Measurements from ENCODE around the gene TAS2R4.
A peak's percentile ranks its signal among the peaks of the same experiment; 100 is the strongest.

Gene TAS2R4, protein sequence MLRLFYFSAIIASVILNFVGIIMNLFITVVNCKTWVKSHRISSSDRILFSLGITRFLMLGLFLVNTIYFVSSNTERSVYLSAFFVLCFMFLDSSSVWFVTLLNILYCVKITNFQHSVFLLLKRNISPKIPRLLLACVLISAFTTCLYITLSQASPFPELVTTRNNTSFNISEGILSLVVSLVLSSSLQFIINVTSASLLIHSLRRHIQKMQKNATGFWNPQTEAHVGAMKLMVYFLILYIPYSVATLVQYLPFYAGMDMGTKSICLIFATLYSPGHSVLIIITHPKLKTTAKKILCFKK

DNA sequence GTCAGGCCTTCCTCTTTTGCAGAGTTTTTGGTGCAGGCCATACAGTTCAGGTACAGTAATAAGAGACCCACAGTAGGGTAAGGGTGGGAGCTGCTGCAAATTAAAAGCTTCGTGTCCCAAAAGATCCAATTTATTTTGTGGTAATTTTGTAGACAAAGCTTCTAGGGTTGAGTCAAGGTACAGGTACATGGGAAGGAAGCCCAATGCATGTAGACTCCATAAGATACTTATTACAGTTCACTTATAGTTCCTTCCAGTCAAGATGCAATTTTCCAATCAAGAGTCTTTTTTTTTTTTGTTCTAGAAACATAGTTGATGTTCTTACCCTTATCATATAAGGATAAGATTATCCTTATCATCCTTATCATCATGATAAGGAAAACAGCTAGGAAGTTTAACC, at the start of gene TAS2R4:
TSS of gene TAS2R4 (plus strand) at position 301 of the 400 bp plus-strand sequence. CDS start 1,815 bp downstream, outside the sequence.
- no peak for DNase-seq (ENCODE audit: extremely low spot score)
- CTCF ChIA-PET: interaction anchor here (1.2 kb wide), 1 partner anchor 9 kb away, joined by 9 read pairs; no protein-coding TSS in a partner anchor
- POLR2A ChIA-PET: no interaction called here
- TF ChIP-seq L3MBTL2 (conservative IDR thresholded peaks at IDR 0.05): no peak

DNA sequence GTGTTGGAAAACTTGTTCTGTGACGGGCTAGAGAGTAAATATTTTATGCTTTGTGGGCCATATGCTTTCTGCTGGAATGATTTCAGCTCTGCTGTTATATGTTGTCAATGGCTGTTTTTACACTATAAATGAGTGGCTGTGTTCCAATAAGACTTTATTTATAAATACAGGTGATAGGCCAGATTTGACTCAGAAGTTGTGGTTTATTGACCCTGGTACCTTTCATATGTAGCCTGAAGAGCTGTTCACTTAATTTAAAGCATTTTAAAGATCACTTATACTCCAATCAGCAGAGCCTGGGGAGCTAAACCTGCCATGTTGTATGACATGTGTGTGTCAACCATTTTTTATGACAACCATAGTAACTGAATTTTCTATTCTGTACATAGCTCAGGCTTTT, 47.5 kb upstream of the TAS2R4 start:
- TF ChIP-seq SP1 (IDR thresholded peaks at IDR 0.05): no peak
- no peak for TF ChIP-seq ZNF384 (IDR thresholded peaks at IDR 0.05)
- no peak for TF ChIP-seq NFRKB (IDR thresholded peaks at IDR 0.05)
- TF ChIP-seq BHLHE40 (IDR thresholded peaks at IDR 0.05; ENCODE audit: borderline replicate concordance): no peak
- TF ChIP-seq HDGF (IDR thresholded peaks at IDR 0.05; ENCODE audit: borderline replicate concordance): no peak
- TF ChIP-seq FOXA1 (IDR thresholded peaks at IDR 0.05): no peak
- TF ChIP-seq LEF1 (IDR thresholded peaks at IDR 0.05; ENCODE audit: borderline replicate concordance): no peak
- TF ChIP-seq FOXM1 (IDR thresholded peaks at IDR 0.05; ENCODE audit: borderline replicate concordance): no peak
- TF ChIP-seq ELF4 (IDR thresholded peaks at IDR 0.05): no peak
- TF ChIP-seq ARNT (IDR thresholded peaks at IDR 0.05): no peak
- no peak for TF ChIP-seq TARDBP (IDR thresholded peaks at IDR 0.05)
- no peak for TF ChIP-seq FOXK2 (IDR thresholded peaks at IDR 0.05)
- TF ChIP-seq, protein P1, sequence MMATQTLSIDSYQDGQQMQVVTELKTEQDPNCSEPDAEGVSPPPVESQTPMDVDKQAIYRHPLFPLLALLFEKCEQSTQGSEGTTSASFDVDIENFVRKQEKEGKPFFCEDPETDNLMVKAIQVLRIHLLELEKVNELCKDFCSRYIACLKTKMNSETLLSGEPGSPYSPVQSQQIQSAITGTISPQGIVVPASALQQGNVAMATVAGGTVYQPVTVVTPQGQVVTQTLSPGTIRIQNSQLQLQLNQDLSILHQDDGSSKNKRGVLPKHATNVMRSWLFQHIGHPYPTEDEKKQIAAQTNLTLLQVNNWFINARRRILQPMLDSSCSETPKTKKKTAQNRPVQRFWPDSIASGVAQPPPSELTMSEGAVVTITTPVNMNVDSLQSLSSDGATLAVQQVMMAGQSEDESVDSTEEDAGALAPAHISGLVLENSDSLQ (IDR thresholded peaks at IDR 0.05): no peak
- TF ChIP-seq CTBP1 (IDR thresholded peaks at IDR 0.05; ENCODE audit: borderline replicate concordance): no peak
- TF ChIP-seq SUZ12 (IDR thresholded peaks at IDR 0.05): no peak
- POLR2A ChIA-PET: interaction anchor here (2.1 kb wide), 1 partner anchor 9 kb away, joined by 12 read pairs; the partner anchor contains the start of gene SSBP1
- CTCF ChIA-PET: interaction anchor here (1.4 kb wide), 1 partner anchor 9 kb away, joined by 7 read pairs; the partner anchor contains the start of gene SSBP1
- no peak for DNase-seq (ENCODE audit: extremely low spot score)

DNA sequence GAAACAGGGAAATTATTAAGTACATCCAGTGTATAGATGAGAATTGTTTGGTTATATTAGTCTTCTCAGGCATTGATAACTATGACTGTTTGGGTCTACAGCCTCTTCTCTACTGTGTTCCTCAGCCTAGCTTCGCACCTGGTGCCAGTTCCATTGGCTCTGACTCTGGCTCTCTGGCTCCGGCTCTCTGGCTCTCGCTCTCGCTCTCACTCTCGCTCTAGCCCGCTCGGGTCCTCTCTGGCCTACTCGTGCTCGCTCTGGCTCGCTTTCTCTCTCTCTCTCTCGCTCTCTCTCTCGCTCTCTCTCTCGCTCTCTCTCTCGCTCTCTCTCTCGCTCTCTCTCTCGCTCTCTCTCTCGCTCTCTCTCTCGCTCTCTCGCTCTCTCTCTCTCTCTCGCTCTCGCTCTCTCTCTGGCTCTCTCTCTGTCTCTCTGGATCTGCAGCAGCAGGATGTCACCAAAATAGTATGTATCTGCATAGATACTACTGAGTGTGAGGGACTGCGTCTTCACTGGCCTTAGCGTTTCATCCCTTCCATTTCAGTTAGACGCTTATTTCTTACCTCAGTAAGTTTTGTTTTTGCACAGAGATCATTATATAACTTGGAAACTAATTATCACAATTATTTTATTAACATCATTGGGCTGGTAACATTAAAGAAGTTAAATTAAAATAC, 44.9 kb upstream of the TAS2R4 start:
- CTCF ChIA-PET: no interaction called here
- no peak for DNase-seq (ENCODE audit: extremely low spot score)
- TF ChIP-seq ZNF384 (IDR thresholded peaks at IDR 0.05): no peak
- TF ChIP-seq FOXA1 (IDR thresholded peaks at IDR 0.05): no peak
- POLR2A ChIA-PET: no interaction called here

DNA sequence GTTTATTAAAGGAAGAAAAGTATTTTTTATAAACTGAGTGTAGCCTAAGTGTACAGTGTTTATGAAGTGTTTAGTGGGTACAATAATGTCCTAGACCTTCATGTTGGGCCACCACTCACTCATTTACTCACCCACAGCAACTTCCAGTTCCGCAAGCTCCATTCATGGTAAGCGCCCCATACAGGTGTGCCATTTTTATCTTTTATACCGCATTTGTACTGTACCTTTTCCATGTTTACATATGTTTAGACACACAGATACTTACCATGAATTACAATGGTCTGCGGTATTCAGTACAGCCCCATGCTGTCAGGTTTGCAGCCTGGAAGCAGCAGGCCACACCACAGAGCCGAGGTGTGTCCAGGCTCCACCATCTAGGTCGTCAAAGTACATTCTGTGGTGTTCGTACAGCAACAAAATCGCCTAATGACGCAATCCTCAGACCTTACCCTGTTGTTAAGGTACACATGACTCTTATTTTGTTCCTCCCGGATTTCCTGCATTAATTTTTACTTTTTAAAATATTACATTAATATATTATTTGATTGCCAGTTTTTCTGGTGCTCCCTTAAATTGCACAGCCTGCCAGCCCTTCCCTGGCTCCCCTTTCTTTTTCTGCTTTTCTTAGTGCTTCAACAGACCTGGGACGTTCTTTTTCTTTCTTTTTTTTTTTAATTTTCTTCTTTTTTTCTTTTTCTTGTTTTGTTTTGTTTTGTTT, 39.2 kb upstream of the TAS2R4 start:
- peak; percentile 31 for DNase-seq (ENCODE audit: extremely low spot score)
- ChIA-PET CTCF (interaction anchor here (0.6 to 2.9 kb wide), 20 partner anchors 8 to 1235 kb away, joined by 3 to 18 read pairs (median 4); partner anchors contain the start of gene DENND11), POLR2A (interaction anchor here (0.5 to 2.2 kb wide), 21 partner anchors 14 to 723 kb away, joined by 3 to 26 read pairs (median 6); partner anchors contain the start of genes DENND11, MRPS33 and WEE2)
- TF ChIP-seq FOXA1 (IDR thresholded peaks at IDR 0.05) (no peak), SP1 (IDR thresholded peaks at IDR 0.05) (no peak), L3MBTL2 (conservative IDR thresholded peaks at IDR 0.05) (peak; percentile 23), SUZ12 (IDR thresholded peaks at IDR 0.05) (no peak)

DNA sequence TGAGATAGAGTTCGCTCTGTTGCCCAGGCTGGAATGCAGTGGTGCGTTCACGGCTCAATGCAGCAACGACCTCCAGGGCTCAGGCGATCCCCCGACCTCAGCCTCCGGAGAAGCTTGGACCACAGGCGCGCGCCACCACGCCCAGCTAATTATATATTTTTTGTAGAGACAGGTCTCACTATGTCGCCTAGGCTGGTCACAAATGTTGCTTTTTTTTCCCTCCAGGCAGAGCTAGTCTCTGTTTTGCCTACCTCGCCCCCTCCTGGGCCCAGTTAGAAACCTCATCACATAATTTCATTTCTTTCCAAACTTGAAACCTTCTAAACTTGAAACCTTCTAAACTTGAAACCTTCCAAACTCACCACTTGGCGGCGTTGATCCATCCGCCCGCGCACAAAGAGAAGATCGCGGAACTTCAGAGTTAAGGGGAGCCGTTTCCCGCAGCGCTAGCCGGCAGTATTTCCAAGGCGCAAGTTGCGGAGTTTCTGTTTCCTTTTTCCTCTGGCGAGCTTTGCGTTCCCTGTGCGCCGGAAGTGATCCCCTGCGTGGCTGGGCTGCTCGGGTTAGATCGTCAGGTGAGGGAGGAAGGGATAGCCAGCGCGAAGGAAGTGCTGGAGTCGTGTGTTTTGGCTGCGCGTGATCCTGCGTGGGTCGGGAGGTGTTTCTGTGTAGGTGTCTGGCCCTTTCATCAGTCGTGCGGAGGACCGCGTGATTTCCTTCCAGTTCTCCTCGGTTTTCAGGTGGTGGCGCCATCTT, 38.5 kb upstream of the TAS2R4 start, which contains the start of gene SSBP1:
TSS of gene SSBP1 (plus strand) at position 523 of the 756 bp plus-strand sequence. CDS start 809 bp downstream, outside the sequence.
- TF ChIP-seq FOXM1 (IDR thresholded peaks at IDR 0.05; ENCODE audit: borderline replicate concordance): peak; percentile 85
- no peak for TF ChIP-seq LEF1 (IDR thresholded peaks at IDR 0.05; ENCODE audit: borderline replicate concordance)
- TF ChIP-seq FOXK2 (IDR thresholded peaks at IDR 0.05): peak; percentile 96
- TF ChIP-seq HDGF (IDR thresholded peaks at IDR 0.05; ENCODE audit: borderline replicate concordance): no peak
- TF ChIP-seq SP1 (IDR thresholded peaks at IDR 0.05): no peak
- TF ChIP-seq SUZ12 (IDR thresholded peaks at IDR 0.05): no peak
- TF ChIP-seq TARDBP (IDR thresholded peaks at IDR 0.05): no peak
- TF ChIP-seq L3MBTL2 (conservative IDR thresholded peaks at IDR 0.05): peak; percentile 76
- TF ChIP-seq ZNF384 (IDR thresholded peaks at IDR 0.05): peak; percentile 88
- TF ChIP-seq ELF4 (IDR thresholded peaks at IDR 0.05): peak; percentile 90
- TF ChIP-seq ARNT (IDR thresholded peaks at IDR 0.05): peak; percentile 88
- no peak for TF ChIP-seq FOXA1 (IDR thresholded peaks at IDR 0.05)
- no peak for TF ChIP-seq BHLHE40 (IDR thresholded peaks at IDR 0.05; ENCODE audit: borderline replicate concordance)
- TF ChIP-seq, protein P1 (IDR thresholded peaks at IDR 0.05): peak; percentile 27; the same call in 1 of the 2 replicates
- peak; percentile 85 for TF ChIP-seq NFRKB (IDR thresholded peaks at IDR 0.05)
- TF ChIP-seq CTBP1 (IDR thresholded peaks at IDR 0.05; ENCODE audit: borderline replicate concordance): peak; percentile 99
- peak; percentile 94 for DNase-seq (ENCODE audit: extremely low spot score)
- ChIA-PET CTCF (interaction anchor here (0.6 to 2.9 kb wide), 22 partner anchors 9 to 1236 kb away, joined by 3 to 18 read pairs (median 4); partner anchors contain the start of gene DENND11), POLR2A (interaction anchor here (0.5 to 2.2 kb wide), 34 partner anchors 9 to 723 kb away, joined by 3 to 26 read pairs (median 4); partner anchors contain the start of genes AGK, DENND11, MRPS33 and TAS2R3)

Data from HEK293T (cell line).